ENCODE results near the gene GLIPR2.
A peak's percentile ranks its signal among the peaks of the same experiment; 100 is the strongest.

Gene GLIPR2

DNA sequence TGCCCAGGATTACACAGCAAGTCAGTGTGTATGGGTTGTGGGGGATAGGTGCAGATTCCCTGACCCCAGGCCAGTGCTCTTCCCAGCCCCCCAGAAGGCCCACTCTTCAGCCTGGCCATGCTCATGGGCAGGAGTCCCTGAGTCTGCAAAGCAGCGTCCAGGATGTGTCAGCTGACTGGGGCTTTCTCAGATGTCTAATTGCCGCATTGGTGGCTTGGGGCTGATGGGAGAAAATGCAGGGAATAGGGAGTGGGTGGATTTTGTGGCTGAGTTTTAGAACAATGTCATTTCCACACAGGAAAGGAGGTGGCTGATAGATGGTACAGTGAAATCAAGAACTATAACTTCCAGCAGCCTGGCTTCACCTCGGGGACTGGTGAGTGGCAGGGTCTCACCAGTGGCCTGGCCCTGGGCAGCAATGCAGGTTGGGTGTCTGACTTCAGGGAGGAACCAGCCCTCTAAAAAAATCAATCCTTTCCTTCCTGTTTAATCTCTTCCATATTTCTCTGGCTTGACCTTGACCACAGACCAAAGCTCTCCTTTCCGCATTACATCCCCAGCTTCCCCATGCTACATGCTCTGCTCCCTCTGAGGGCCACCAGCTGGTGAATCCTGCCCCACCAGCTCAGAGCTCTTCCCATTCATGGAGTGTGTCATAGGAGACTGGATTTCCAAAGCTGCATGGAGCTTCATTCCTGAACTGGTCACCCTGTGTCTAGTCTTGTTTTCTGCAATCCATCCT is 14.2 kb downstream of the GLIPR2 start:
- TF ChIP-seq Cebpa-rat (IDR thresholded peaks at IDR 0.05) = no peak
- Histone ChIP-seq H3K4me2 (peak overlapping the region; percentile 87 to 99 (median 95)), H3K36me3 (peaks cover 2 to 39% (median 18%) of the 10 kb centered on the region in 11 experiments; a peak in 20 of 22 replicates), H3K9ac (peak overlapping the region; percentile 69 to 83 (median 80)), H4K20me1 (peaks cover 0 to 6% (median 0%) of the 10 kb centered on the region in 11 experiments; a peak in 1 of 22 replicates), H3K27me3 (no peaks in the 10 kb centered on the region), H3K9me3 (replicated peaks in 1 of 11) (peaks cover 3 to 7% (median 4%) of the 10 kb centered on the region in 11 experiments; a peak in 18 of 22 replicates), H3K4me1 (peaks cover 78 to 100% (median 91%) of the 10 kb centered on the region in 10 experiments), H3K27ac (peak overlapping the region; percentile 83 to 95 (median 92)), H3K4me3 (peak overlapping the region in 7 of 10 experiments; percentile 25 to 62 (median 50); a peak in 12 of 20 replicates)

DNA sequence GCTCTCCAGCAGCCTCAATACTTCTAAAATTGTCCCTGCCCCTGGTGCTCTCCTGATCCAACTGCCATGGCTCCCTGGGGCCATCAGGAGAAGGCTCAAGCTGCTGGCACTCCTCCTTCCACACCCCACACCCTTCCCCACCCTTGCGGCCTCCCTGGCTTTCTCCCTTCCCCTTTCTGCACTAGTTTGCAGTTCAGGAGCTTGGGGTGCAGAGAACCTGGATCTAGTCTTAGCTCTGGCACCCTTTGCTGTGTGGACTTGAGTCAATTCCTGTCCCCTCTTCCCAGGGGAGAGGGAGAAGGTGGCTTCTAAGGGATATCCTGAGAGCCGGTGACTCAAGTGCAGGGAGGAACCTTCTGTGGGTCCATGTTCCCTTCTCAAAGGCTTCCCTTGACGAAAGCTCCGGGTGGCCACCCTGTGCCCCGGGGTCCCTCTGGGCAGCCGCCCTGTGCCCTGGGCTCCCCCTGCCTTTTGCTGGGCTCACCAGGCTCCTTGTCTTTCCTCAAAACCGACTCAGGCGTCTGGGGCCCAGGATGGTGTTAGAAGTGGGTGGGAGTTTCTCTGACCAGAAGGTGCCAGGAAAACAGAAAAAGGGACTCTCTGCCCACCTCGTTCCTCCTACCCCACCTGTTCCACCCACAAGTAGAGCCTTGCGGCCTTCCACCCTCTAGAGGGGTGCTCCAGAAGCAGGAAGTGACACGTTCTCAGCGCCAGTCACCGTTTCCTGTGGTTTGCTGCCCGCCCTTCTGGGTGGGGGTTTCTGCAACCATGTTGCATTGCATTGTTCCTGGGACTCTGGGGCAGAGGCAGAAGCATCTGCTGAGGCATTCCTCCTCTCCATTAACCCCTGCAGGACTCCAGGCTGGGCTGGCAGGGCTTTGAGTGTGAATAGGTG is 15.0 kb downstream of the GLIPR2 start:
- Histone ChIP-seq H3K36me3 (peaks cover 2 to 40% (median 18%) of the 10 kb centered on the region in 11 experiments; a peak in 20 of 22 replicates), H3K4me2 (peak overlapping the region; percentile 87 to 99 (median 95)), H3K9ac (peak overlapping the region; percentile 69 to 83 (median 80))

DNA sequence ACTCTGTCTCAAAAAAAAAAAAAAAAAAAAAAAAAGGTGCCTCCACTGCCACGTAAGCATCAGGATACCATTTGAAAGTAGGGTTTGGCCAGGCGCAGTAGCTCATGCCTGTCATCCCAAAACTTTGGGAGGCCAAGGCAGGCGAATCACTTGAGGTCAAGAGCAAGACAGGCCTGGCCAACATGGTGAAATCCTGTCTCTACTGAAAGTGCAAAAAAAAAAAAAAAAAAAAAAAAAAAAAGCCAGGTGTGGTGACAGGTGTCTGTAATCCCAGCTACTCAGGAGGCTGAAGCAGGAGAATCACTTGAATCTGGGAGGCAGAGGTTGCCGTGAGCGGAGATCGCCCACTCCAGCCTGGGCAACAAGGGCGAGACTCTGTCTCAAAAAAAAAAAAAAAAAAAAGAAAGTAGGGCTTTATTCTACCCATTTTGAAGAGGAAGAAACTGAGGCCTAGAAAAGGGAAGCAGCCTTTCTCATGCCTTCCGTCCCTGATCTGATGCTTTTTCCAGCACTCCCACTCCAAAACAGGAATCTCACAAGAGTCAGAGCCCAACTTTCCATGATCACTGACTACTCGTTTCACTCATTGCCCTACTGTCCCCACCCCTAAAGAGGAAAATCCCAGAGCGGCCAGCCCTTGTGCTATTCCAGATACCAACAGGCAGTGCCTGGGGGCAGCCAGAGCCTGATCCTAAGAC is 16.4 kb downstream of the GLIPR2 start:
- no peak for TF ChIP-seq Cebpa-rat (IDR thresholded peaks at IDR 0.05)
- H3K9me3 ChIP-seq (replicated peaks in 1 of 11) = peaks cover 8 to 22% (median 19%) of the 10 kb centered on the region in 11 experiments; a peak in 20 of 22 replicates
- no peaks in the 10 kb centered on the region for H4K20me1 ChIP-seq
- peaks cover 76 to 93% (median 85%) of the 10 kb centered on the region in 10 experiments for H3K4me1 ChIP-seq
- no peak overlapping the region for H3K4me3 ChIP-seq
- H3K9ac ChIP-seq = peak overlapping the region; percentile 46 to 83 (median 80); a peak in 19 of 22 replicates
- peak overlapping the region; percentile 87 to 99 (median 95) for H3K4me2 ChIP-seq
- H3K36me3 ChIP-seq = peaks cover 5 to 39% (median 22%) of the 10 kb centered on the region in 11 experiments; a peak in 20 of 22 replicates
- H3K27me3 ChIP-seq = no peaks in the 10 kb centered on the region
- peak overlapping the region; percentile 83 to 95 (median 92); a peak in 21 of 22 replicates for H3K27ac ChIP-seq

More for the DNA sequence above, 15.0 kb downstream of the GLIPR2 start:
- Histone ChIP-seq H4K20me1 (peaks cover 0 to 6% (median 0%) of the 10 kb centered on the region in 11 experiments; a peak in 1 of 22 replicates), H3K27ac (peak overlapping the region; percentile 83 to 95 (median 92)), H3K27me3 (no peaks in the 10 kb centered on the region), H3K9me3 (replicated peaks in 1 of 11) (peaks cover 3 to 9% (median 7%) of the 10 kb centered on the region in 11 experiments; a peak in 20 of 22 replicates), H3K4me1 (peaks cover 78 to 99% (median 92%) of the 10 kb centered on the region in 10 experiments), H3K4me3 (peak overlapping the region; percentile 16 to 62 (median 34); a peak in 16 of 20 replicates)
- TF ChIP-seq Cebpa-rat (IDR thresholded peaks at IDR 0.05) = peak in 6 of 11 experiments; percentile 25 to 88 (median 66); a peak in 8 of 22 replicates

DNA sequence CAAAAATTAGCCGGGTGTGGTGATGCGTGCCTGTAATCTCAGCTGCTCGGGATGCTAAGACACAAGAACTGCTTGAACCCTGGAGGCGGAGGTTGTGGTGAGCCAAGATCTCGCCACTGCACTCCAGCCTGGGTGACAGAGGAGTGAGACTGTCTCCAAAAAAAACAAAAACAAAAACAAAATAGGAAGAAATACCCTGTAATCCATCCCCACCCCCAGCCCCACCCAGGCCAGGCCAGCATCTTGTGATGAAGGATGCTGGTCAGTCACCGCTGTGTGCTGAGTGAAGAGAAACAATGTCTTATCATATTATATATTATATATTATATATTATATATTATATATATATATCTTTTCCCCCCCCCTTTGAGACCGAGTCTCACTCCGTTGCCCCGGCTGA is 17.2 kb downstream of the GLIPR2 start:
- peak overlapping the region; percentile 83 to 95 (median 92); a peak in 21 of 22 replicates for H3K27ac ChIP-seq

DNA sequence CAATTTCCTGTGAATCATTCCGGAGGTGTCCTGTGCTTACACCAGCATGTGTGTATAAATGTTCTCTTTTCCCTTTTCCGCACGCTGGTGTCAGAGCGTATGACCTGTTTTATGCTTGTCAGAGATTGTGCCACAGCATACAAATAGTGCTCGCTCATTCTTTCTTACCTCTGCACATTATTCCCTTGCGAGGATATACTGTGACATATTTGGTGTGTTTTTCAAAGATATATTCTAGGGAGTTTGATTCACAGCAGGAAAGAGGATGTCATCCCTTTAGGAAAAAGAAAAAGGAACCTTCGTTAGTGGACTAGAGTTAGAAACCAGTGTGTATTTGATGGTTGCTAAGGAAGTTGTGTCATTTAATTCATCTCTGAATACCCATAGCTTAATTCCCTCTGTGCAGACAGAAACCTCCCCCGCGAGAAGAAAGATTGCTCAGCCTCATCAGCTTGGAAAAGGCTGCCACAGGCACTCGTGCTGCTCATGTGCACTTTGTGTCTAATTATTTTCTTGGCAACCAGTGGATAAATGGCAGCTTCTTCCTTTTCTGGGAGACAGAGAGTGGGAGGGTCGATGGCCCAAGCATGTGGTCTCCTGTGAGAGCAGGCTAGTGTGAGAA is 17.9 kb downstream of the GLIPR2 start:
- H3K4me1 ChIP-seq = peaks cover 61 to 90% (median 79%) of the 10 kb centered on the region in 10 experiments
- H3K27ac ChIP-seq = peak overlapping the region; percentile 83 to 95 (median 92)
- H4K20me1 ChIP-seq = no peaks in the 10 kb centered on the region
- H3K36me3 ChIP-seq = peaks cover 7 to 40% (median 23%) of the 10 kb centered on the region in 11 experiments; a peak in 20 of 22 replicates
- H3K4me2 ChIP-seq = peak overlapping the region; percentile 71 to 99 (median 94)
- peak overlapping the region; percentile 51 to 83 (median 80) for H3K9ac ChIP-seq
- H3K9me3 ChIP-seq (replicated peaks in 1 of 11) = peaks cover 8 to 23% (median 19%) of the 10 kb centered on the region in 11 experiments; a peak in 20 of 22 replicates
- peak overlapping the region in 5 of 10 experiments; percentile 14 to 50 (median 32); a peak in 6 of 20 replicates for H3K4me3 ChIP-seq
- TF ChIP-seq Cebpa-rat (IDR thresholded peaks at IDR 0.05) = no peak
- H3K27me3 ChIP-seq = no peaks in the 10 kb centered on the region

More for the DNA sequence above, 17.2 kb downstream of the GLIPR2 start:
- Histone ChIP-seq H3K9ac (peak overlapping the region; percentile 51 to 83 (median 80); a peak in 21 of 22 replicates), H3K4me3 (0 out of 20 replicates have a peak overlapping the region, but pooled peaks of 2 of the 10 experiments have one; percentile 14 to 32), H3K4me2 (peak overlapping the region; percentile 87 to 99 (median 95)), H3K36me3 (peaks cover 5 to 37% (median 23%) of the 10 kb centered on the region in 11 experiments; a peak in 20 of 22 replicates), H4K20me1 (no peaks in the 10 kb centered on the region), H3K4me1 (peaks cover 68 to 93% (median 84%) of the 10 kb centered on the region in 10 experiments), H3K27me3 (no peaks in the 10 kb centered on the region), H3K9me3 (replicated peaks in 1 of 11) (peaks cover 8 to 23% (median 19%) of the 10 kb centered on the region in 11 experiments; a peak in 20 of 22 replicates)
- no peak for TF ChIP-seq Cebpa-rat (IDR thresholded peaks at IDR 0.05)

DNA sequence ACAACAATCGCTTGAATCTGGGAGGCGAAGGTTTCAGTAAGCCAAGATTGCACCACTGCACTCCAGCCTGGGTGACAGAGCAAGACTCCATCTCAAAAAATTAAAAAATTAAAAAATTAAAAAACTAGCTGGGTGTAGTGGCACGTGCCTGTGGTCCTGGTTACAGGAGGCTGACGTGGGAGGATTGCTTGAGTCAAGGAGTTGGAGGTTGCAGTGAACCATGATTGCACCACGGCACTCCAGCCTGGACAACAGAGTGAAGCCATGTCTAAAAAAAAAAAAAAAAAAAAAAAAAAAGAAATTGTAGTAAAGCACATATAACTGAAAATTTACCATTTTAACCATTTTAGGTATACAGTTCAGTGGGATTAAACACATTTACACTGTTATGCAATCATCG is 19.6 kb downstream of the GLIPR2 start:
- peak overlapping the region in 5 of 11 experiments; percentile 84 to 95 (median 92); a peak in 6 of 22 replicates for H3K27ac ChIP-seq
- H3K9me3 ChIP-seq (replicated peaks in 1 of 11) = peaks cover 8 to 23% (median 19%) of the 10 kb centered on the region in 11 experiments; a peak in 20 of 22 replicates
- H3K9ac ChIP-seq = 0 out of 22 replicates have a peak overlapping the region, but pooled peaks of 1 of the 11 experiments have one; percentile 80
- H3K36me3 ChIP-seq = peaks cover 10 to 47% (median 25%) of the 10 kb centered on the region in 11 experiments; a peak in 20 of 22 replicates
- H3K4me1 ChIP-seq = peaks cover 44 to 84% (median 62%) of the 10 kb centered on the region in 10 experiments
- no peak for TF ChIP-seq Cebpa-rat (IDR thresholded peaks at IDR 0.05)
- H3K27me3 ChIP-seq = no peaks in the 10 kb centered on the region
- peak overlapping the region in 7 of 11 experiments; percentile 71 to 99 (median 95); a peak in 9 of 22 replicates for H3K4me2 ChIP-seq
- peak overlapping the region in 1 of 10 experiments; percentile 23; a peak in 1 of 20 replicates for H3K4me3 ChIP-seq
- no peaks in the 10 kb centered on the region for H4K20me1 ChIP-seq

DNA sequence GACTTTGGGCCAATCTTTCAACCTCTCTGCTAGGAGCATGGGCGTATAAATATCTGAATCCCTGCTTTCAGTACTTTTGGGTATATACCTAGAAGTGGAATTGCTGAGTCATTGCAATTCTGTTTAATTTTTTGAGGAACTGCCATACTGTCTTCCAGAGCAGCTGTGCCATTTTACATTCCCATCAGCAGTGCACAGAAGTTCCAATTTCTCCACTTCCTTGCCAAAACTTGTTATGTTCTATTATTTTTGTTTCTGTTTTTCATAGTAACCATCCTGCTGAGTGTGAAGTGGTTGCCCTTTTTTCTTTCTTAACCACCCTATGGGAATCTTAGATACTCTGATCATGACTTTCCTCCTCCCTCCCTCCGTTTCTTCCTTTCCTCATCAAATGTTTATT is 21.6 kb downstream of the GLIPR2 start:
- peak overlapping the region in 7 of 11 experiments; percentile 12 to 68 (median 55); a peak in 12 of 22 replicates for H3K4me2 ChIP-seq
- H3K36me3 ChIP-seq = peaks cover 16 to 61% (median 25%) of the 10 kb centered on the region in 11 experiments; a peak in 20 of 22 replicates
- H3K4me1 ChIP-seq = peaks cover 29 to 67% (median 46%) of the 10 kb centered on the region in 10 experiments
- H3K9me3 ChIP-seq (replicated peaks in 1 of 11) = peaks cover 8 to 23% (median 19%) of the 10 kb centered on the region in 11 experiments; a peak in 20 of 22 replicates
- TF ChIP-seq Cebpa-rat (IDR thresholded peaks at IDR 0.05) = no peak
- H3K4me3 ChIP-seq = no peak overlapping the region
- H3K27me3 ChIP-seq = no peaks in the 10 kb centered on the region
- H3K27ac ChIP-seq = peak overlapping the region in 10 of 11 experiments; percentile 9 to 70 (median 51); a peak in 17 of 22 replicates
- H3K9ac ChIP-seq = 0 out of 22 replicates have a peak overlapping the region, but pooled peaks of 1 of the 11 experiments have one; percentile 17
- H4K20me1 ChIP-seq = no peaks in the 10 kb centered on the region
